HG02970 (cell line): ENCODE results near the gene A4GALT.

Source experiments
- ATAC-seq: cut with Tn5 transposase; IDR thresholded peaks from one replicate; pipeline ENCODE4 v1.9.1; 2021; ENCODE audit warnings: mild to moderate bottlenecking, moderate library complexity, moderate number of reproducible peaks; ENCODE audit not compliant: unreplicated experiment, low FRiP score

The A4GALT gene

DNA sequence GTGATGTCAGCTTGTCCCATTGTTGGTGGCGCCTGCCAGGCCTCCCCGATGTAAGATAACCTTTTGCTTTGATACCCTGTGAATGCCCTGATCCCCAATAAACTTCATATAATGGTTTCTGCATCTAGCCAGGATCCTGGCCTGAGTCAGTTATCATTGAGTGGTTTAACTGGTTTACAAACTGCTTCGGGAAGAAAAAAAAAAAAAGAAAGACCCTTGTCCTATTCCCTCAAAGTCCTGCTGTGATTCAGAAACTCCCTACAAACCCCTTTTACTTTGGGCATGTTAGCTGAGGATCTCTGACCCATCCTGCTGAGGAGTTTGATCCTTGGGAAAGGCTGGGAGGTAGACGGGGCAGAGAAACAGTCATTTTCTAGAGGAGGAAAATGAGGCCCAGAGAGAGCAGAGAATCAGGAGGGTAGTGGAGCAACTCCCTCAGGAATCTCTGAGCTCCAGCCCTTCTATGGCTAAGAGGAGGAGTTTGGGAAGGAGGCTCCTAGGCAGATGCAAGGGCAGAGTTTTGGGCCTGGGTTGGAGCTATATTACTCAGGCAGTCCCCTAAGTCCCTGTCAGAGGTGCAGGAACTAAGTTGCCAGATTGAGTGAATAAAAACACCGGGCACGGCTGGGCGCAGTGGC, 66.1 kb downstream of the A4GALT start:
- no peak for ATAC-seq

DNA sequence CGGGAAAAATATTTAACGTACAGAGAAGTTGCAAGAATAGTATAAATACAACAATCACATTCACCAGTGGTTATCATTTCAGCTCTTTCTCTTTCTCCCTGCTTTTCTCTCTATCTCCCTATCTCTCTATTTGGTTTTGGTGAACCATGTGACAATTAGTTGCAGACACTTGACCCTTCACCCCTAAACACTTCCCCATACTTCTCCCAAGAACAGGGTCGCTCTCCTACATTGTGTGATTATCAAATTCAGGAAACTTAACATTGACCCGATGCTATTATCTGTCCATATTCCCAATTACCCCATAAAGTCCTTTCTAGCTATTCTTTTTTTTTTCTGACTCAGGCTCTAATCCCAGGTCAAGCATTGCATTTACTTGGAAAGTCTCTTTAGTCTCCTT, 66.7 kb downstream of the A4GALT start:
- ATAC-seq: no peak

DNA sequence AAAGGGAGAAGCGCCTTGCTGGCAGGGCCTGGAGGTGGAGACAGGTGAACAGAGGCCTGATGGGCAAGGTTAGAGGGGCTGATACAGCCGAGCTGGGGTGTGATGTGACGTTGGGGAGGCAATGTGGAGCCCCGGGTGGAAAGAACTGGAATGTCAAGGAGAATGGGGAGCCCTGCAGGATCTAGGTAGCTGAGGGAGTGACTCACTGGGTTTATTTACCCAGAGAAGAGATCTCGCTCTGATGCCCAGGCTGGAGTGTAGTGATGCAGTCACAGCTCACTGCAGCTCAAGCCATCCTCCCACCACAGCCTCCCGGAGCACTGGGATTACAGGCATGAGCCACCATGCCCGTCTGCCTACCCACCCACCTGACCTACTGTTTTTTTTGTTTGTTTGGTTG, 69.5 kb downstream of the A4GALT start:
- ATAC-seq: no peak

DNA sequence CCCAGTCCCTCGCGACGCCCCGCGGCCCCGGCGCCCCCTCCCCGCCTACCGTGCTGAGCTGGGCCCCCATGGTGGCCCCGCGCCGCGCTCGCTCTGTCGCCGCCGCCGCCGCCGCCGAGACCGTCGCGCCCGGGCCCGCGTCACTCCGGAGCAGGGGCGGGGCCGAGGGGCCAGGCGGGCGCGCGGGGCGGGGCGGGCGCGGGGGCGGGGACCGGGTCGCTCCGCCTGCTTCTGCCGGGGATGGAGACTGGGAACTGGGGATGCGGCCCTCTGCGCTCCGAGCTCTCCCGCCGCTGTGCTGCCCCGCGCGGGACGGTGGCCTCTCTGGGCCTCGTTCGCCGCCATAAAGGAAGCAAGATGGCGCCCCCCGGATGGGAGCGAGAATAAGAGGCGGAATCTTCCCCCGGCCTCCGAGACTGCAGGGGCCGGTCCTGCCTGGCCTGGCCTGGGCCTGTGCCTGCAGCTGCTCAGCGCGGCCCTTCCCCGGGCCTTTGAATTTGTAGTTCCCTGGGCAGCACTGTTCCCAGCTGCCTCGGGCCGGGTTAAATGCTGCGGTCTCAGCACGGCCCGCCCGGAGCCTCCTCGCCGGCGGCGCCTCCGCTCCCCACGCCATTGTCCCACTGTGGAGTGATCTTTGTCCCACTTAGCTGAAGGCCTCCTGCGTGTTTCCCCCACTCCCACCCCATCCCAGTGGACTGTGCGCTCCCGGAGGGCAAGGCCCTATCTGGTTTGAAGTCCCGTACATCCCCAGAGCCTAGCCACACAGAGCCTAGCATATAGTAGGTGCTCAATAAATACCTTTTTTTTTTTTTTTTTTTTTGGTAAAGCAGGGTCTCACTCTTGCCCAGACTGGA, 71.2 kb downstream of the A4GALT start, which contains the start of gene CYB5R3:
CYB5R3 (minus strand) TSS at position 147 of the 854 bp plus-strand sequence; CDS start at position 70, 77 bp downstream.
- peak; percentile 63 for ATAC-seq

DNA sequence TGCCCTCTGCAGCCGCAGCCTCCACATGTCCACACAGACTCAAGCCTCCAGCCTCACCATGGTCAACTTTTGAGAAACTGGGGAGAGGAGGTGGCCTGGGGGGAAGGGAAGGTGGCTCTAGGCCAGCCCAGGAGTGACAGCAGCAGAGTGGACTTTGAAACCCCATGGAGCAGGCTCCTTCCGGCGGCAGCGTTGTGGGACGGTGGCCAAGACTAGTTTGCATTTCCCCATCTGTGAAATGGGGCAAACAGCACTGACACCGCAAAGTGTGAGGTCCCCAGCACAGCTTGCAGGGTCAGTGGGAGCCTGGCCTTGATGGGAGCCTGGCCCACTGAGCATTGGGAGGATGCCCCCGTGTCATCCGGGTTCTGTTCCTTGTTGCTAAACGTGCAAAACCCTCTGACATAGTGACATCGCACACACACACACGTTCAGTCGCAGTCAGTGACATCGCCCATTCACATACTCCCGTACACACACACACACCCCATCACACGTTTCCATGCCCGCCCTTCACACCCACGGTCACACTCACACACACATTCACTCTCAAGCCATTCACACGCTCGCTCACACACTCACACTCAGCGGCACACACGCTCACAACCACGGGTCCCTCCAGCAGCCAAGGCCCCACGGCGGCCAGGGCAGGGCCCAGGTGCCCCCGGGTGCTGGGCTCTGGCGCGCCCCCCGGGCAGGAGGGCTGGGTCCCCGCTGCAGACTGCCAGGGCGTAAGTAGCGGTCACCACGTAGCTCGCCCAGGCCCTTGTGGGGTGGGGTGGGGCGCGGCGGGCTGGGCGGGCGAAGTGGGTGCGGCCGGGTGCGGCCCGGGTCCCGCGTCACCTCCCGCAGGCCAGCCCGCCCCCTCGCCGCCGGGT, 72.1 kb downstream of the A4GALT start:
- peak; percentile 7 for ATAC-seq

DNA sequence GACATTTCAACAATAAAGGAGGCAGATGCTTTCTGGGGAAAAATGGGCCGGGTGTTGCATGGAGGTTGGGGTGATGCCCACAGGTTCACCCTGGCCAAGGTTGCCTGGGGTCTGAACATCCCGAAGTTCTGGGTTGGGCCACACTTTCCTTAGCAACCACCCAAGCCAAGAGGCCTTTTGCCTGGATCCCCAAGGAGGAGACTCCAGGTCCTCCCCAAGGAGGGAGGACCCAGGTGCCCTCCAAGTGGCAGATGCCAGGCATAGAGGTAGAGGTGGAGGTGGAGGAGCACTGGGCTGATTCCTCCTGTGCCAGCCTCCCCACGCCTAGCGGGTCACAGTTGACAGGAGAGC, 72.7 kb downstream of the A4GALT start:
- no peak for ATAC-seq

DNA sequence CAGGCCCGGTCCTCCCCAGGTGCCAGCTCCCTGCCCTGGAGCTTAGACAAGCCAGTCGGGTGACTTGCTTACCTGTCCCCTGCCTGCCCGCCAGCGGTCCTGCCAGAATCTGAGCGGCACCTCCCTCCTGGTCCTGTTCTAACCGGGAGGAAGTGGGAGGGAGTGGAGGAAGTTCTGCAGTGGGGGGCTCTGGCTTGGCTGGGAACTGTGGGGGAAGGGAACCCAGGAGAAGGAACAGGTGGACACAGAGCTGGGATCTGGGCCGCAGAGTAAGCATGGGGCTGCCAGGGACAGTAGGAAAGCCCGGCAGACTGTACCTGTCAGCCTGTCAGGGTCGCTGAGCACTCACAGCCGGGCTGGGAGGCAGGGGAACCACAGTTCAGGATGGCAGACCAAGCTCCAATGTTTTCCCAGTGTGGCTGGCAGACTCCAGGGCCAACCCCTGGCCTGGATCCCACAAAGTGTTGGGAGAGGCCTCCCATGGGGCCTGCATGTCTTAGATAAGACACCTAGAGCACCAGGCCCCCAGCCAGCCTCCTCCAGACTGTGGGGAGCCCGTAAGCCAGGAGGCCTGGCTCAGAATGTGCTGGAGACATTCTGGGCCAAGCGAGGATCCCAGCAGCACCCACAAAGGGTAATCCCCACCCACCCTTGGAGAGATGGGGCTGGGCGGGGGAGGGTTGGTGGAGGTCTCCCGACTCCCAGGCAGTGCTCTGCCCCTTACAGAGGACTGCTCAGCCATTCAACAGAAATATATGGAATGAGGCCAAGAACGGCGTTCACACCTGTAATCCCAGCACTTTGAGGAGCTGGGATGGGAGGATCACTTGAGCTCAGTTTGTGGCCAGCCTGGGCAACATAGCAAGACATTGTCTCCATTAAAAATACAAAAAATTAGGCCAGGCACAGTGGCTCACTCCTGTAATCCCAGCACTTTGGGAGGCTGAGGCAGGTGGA, 73.8 kb downstream of the A4GALT start:
- no peak for ATAC-seq

DNA sequence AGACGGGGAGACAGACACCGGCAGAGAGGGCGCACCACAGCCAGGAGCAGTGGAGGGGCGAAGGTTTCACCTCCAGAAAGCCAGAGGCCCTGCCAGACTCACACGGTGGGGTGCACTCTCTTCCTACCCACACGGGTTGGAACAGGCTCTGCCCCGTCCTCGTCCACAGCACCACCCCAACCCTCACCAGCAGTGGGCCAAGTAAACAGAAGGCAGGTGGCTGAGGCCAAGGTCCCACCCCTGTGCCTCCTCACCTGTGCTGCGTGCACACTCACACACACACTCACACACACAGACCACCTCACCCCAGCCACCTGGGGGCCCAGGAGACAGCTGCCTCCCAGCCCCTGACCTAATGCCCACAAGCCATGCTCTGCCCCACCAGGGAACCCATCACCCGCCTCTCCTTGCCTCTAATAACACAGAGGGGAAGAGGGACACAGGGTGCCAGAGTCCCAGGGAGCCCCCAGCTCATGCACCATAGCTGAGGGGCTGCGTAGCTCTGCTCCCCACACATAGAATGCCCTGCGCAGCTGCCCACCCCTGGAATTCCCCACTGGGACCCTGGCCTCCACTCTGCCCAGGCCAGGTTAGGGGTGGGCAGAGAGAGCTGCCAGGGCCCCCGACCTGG, 74.6 kb downstream of the A4GALT start:
- no peak for ATAC-seq

DNA sequence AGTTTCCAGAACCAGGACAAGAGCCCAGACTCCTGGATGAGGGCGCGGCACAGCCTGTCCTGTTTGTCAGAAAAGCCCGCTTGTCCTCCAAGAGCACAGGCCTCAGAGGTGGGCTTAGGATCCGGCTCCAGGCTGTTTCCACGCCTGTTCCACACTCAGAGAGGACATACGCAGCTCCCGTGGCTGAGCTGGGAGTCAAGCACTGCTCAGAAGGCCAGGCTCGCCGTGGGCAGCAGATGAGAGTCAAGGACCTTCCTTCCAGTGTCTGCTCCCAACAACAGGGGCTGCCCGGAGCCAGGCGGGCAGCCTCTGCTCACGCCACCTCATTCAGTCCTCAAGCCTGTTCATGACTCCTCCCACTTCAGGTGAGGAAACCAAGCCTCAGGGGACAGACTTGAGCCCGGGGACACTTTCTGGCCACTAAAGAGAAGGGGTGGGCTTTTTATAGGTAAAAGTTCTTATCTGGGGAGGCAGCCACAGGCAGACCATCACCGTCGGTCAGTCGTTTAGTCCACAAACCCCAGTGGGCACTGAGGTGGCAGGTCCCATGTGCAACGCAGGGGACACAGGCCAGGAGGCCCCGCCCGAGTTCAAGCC, 75.2 kb downstream of the A4GALT start:
- no peak for ATAC-seq

DNA sequence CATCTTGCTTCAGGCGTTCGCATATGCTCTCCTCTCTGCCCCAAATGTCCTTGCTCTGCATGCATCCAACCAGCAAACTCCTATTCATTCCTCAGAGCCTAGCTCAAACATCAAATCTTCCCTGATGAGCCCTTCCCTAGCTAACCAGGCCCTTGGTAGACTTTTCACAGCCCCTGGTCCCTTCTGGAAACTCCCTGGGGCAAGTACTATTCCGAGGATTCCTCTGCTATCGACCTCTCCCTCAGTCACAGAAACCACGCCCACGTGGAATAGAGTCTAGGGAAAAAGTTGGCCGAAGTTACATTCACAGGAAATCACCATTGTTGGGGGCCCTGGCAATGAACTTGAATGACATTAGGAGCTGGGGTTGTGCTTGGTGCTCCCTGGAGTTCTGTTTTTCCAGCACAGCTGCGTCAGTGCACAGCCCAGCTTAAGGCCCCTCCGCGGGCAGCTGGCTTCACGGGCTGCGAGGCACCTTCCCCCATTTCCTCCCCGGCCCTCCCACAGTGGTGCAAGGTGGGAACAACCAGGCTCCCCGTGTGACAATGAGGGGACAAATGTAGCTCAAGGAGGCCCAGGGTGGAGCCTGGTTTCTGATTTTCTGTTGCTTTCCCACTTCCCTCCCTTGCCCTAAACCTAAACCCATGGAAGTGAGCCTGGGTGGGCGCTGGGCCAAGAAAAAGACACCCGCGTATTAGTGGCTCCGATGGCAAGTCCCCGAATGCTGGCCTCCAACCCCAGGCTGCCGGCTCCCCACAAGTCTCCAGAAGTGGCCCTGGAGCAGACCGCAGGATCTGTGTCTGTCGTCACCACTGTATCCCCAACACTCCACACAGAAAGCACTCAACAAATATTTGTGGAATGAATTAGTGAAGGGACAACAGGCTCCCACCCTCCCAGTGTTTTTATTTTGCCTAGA, 76.0 kb downstream of the A4GALT start:
- ATAC-seq: no peak

DNA sequence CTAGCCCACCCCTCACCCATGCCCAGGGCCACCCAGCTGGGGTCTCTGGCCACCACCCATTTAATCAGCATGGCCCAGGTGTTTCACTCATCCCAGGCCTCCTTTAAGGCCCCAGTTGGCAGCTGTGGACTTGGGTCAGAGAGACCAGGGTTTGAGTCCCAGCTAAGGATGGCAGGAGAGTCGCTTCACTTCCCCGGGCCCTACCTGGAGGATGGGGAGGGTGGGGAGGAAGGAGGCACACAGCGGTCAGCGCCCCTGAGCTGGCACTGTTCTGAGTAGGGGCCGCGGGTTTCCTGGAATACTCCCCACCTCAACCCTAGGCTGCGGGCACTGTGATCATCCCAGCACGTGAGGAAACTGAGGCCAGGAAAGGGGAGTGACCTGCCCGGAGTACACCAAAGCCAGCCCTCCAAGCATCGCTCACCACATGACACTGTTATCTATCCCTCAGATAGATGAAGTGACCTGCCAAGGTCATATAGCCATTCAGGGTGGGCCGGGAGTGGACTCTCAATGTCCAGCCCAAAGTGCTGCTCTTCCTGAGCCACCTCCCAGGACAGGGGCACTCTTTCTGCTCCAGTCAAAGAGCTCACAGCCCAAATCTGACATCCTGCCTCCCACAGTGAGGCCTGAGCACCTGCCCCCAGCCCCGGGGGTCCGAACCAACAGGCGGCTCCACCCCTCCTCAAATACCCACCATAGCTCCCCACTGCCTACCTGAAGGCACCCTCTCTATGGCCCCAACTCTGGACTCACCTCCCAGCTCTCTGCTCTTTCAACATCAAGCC, 76.8 kb downstream of the A4GALT start:
- ATAC-seq: no peak

DNA sequence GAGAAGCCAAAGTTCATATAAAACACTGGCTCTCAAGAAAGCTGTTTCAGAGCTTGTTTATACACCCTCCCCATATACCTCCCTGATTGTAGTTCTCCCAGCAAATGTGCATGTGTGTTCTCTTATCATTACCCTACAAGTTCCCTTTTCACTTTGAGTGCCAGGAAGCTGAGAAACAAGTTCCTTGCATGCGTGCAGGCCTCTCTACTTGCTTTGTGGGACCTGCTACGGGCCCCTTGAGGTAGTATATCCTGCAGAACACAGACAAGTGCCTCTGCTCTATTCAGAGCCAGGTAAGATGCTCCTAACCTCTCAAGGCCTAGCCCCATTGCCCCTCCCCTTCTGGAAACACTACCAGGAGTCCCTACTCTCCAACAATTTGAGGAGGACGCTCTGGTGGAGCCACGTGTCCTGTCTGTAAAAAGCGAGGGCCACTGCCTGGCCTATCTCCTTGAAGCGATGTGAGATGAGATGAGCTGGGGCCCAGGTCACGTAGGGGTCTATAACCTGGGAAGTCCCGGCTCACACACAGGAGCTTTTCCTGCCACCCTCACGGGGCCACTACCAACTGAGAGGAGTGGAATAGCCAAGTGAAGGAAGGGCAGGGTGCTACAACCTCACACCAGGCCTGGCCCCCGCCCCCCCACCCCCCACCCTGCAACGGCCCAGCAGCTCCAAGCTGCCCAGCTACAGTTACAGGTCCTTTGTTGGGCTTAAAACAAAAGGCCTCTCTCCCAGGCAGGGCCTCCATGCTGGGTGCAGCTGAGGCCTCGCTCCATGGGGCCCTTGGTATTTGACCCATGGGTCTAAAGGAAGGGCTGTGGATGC, 77.7 kb downstream of the A4GALT start:
- ATAC-seq: no peak
